A673 (cell line): ENCODE data around the gene AVPR2. TPM values are rescaled to one million over a fixed set of nuclear protein-coding genes. Genes with fewer than 3 reads are reported as not detected.

ENCODE experiments used
- BruUV-seq: library from RNA; stranded (reverse); fragments of 400-500 nt; replicated peaks from 2 replicates; lab custom pipeline; 2021; lab: Mats Ljungman, UMichigan
- CTCF ChIA-PET: fragments of 300-600 bp; sonication (Branson Sonifier 250); formaldehyde crosslinking; loops from one replicate; lab custom pipeline; 2022; ENCODE audit warnings: antibody characterized with exemption; lab: Charles Lee
- POLR2A ChIA-PET: fragments of 300-600 bp; sonication (Branson Sonifier 250); formaldehyde crosslinking; loops from one replicate; lab custom pipeline; 2022; ENCODE audit warnings: antibody characterized with exemption; ENCODE audit not compliant: low non-redundant PET; lab: Charles Lee
- DNase-seq: peaks from one replicate; pipeline ENCODE4 v3.0.0-alpha.2; 2015; ENCODE audit warnings: low spot score
- H3K27ac ChIP-seq: fragments of 200-600 bp; sonication (generic); 2 replicates; pipeline ENCODE4 v1.5.1; 2016; ENCODE audit warnings: mixed run types, low read depth, mild to moderate bottlenecking, mixed read lengths, antibody characterized with exemption, low read length; ENCODE audit not compliant: poor library complexity, severe bottlenecking
- H3K27me3 ChIP-seq: fragments of 200-600 bp; sonication (generic); replicated peaks from 2 replicates; pipeline ENCODE4 v1.6.1; 2017; ENCODE audit warnings: mixed run types, low read depth, mild to moderate bottlenecking, mixed read lengths, antibody characterized with exemption, low read length; ENCODE audit not compliant: insufficient read depth, poor library complexity
- H3K36me3 ChIP-seq: fragments of 200-600 bp; sonication (generic); 2 replicates; pipeline ENCODE4 v1.6.1; 2016; ENCODE audit warnings: mixed run types, mild to moderate bottlenecking, mixed read lengths, antibody characterized with exemption, low read length; ENCODE audit not compliant: insufficient read depth, poor library complexity, severe bottlenecking
- H3K4me1 ChIP-seq: fragments of 200-600 bp; sonication (generic); 2 replicates; pipeline ENCODE4 v1.6.1; 2017; ENCODE audit warnings: mixed run types, mild to moderate bottlenecking, mixed read lengths, antibody characterized with exemption, low read length; ENCODE audit not compliant: insufficient read depth, poor library complexity, severe bottlenecking
- H3K4me3 ChIP-seq: fragments of 200-600 bp; sonication (generic); 2 replicates; pipeline ENCODE4 v1.5.1; 2016; ENCODE audit warnings: low read depth, mixed run types, mild to moderate bottlenecking, mixed read lengths, low read length; ENCODE audit not compliant: poor library complexity, severe bottlenecking
- H3K9me3 ChIP-seq: fragments of 200-600 bp; sonication (generic); 2 replicates; pipeline ENCODE4 v1.6.1; 2016; ENCODE audit warnings: mixed run types, low read depth, mild to moderate bottlenecking, mixed read lengths, antibody characterized with exemption, low read length; ENCODE audit not compliant: poor library complexity, severe bottlenecking
- EZH2 ChIP-seq: fragments of 200-600 bp; sonication (generic); IDR thresholded peaks from 2 replicates; pipeline ENCODE4 v1.6.1; 2017; ENCODE audit warnings: borderline replicate concordance, low read depth, mild to moderate bottlenecking, mixed read lengths, antibody characterized with exemption, low read length; ENCODE audit not compliant: poor library complexity, severe bottlenecking
- intact Hi-C: fragments of 100-400 bp; cut with micrococcal nuclease; formaldehyde crosslinking; loops from one replicate; pipeline ENCODE4 v1.10.0; 2022; ENCODE audit not compliant: unreplicated experiment
- total RNA-seq: library from RNA; stranded (reverse); gene quantifications from 2 replicates; pipeline ENCODE4 v1.2.3, GENCODE V29; 2021
- TF ChIP-seq, protein P1 (sequence below): fragments of 300-800, 200-600 bp; sonication (generic); conservative IDR thresholded peaks from 2 replicates; pipeline ENCODE4 v1.5.1; 2017; ENCODE audit warnings: low read depth, mild to moderate bottlenecking, antibody characterized with exemption, low read length, moderate library complexity, mixed read lengths

The AVPR2 gene
- total RNA-seq, 1 experiment from 2014 or later: not detected

- intact Hi-C loops: no loop called here
- DNase-seq: no peak
- no TSS peak for BruUV-seq
- Histone ChIP-seq H3K4me1 (no peaks in the 10 kb centered on the region), H3K9me3 (no peaks in the 10 kb centered on the region), H3K27ac (no peak overlapping the region), H3K4me3 (no peak overlapping the region), H3K27me3 (peaks cover 3% of the 10 kb centered on the region), H3K36me3 (no peaks in the 10 kb centered on the region)
- ChIA-PET CTCF (no interaction called here), POLR2A (no interaction called here)
- TF ChIP-seq EZH2: no peak
- TF ChIP-seq, protein P1, sequence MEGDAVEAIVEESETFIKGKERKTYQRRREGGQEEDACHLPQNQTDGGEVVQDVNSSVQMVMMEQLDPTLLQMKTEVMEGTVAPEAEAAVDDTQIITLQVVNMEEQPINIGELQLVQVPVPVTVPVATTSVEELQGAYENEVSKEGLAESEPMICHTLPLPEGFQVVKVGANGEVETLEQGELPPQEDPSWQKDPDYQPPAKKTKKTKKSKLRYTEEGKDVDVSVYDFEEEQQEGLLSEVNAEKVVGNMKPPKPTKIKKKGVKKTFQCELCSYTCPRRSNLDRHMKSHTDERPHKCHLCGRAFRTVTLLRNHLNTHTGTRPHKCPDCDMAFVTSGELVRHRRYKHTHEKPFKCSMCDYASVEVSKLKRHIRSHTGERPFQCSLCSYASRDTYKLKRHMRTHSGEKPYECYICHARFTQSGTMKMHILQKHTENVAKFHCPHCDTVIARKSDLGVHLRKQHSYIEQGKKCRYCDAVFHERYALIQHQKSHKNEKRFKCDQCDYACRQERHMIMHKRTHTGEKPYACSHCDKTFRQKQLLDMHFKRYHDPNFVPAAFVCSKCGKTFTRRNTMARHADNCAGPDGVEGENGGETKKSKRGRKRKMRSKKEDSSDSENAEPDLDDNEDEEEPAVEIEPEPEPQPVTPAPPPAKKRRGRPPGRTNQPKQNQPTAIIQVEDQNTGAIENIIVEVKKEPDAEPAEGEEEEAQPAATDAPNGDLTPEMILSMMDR: no peak
These were observed 30.4 kb upstream of the AVPR2 start for GRCh38 chrX:153874085-153874365.

DNA sequence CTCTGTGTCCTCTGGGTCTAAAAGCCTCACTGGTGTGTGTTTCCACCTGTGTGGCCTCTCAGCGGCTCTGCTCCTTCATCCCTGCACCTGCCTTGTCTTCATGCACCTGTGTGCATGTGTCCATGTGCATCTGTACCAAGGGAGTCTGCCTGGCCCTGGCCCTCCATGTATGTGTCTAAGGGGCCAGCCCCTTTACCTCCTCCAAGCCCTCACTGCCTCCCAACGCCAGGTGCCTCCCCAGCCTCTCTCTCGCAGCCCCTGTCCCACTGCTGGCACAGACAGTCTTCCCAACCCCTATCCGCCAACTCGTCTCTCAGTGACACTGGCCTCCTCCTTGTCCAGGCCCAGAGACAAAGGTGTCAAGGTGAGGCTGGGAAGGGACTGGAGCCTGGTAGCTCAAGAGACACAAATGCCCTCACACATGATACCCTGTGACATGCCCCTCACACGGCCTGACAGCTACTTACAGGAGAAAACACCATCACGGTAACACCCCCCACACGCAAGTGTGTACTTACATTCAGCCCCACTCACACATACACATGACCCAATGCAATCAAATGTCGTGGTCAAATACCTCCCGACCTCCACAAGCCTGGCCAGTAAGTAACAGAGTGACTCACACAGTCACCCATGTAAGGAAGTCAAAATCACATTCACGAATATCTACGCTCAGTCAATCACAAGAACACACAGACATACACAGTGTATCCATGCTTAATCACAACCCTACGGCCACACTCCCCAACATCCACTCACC is 29.9 kb upstream of the AVPR2 start:
- intact Hi-C loops: no loop called here
- no peaks in the 10 kb centered on the region for H3K36me3 ChIP-seq
- DNase-seq: no peak
- POLR2A ChIA-PET: no interaction called here
- H3K27me3 ChIP-seq: peaks cover 3% of the 10 kb centered on the region
- H3K4me3 ChIP-seq: no peak overlapping the region
- no peaks in the 10 kb centered on the region for H3K9me3 ChIP-seq
- TF ChIP-seq EZH2: no peak
- TF ChIP-seq, protein P1: no peak
- H3K27ac ChIP-seq: no peak overlapping the region
- CTCF ChIA-PET: no interaction called here
- H3K4me1 ChIP-seq: no peaks in the 10 kb centered on the region
- no TSS peak for BruUV-seq

DNA sequence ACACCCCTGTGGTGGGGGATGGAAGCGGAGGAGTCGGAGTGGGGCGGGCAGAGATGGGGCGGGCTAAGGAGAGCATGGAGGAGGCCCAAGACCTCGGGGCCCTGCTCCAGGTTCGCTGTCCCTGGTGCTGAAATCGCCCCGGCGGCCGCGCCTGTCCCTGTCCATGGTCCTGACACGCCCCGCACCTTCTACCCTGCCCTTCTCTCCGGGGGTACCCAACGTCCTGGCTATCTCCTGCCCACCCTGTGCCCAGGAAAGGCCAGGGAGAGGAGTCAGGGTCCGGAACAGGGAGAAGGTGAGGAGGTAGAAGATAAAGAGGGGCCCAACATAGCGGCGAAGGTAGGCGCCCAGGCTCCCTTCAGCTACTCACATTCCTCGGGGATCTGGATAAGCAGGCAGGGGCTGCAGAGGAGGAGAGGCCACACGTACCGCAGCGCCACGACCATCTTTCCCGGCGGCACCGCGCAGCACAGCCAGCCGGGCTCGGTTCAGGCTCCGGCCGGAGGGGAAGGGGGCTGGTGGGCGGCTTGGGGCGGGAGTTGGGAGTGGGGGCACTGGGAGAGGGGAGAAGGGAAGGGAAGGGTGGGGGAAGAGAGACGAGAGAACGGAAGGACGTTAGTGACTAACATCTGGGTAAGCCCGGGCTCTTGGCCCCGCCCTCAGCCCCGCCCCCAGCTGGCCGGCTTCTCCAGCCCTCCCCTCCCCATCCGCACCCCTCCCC is 28.9 kb upstream of the AVPR2 start:
- intact Hi-C loops: no loop called here
- Histone ChIP-seq H3K4me3 (no peak overlapping the region), H3K36me3 (no peaks in the 10 kb centered on the region), H3K27ac (no peak overlapping the region), H3K9me3 (no peaks in the 10 kb centered on the region), H3K4me1 (no peaks in the 10 kb centered on the region), H3K27me3 (peaks cover 3% of the 10 kb centered on the region)
- ChIA-PET POLR2A (interaction anchor here (0.7 kb wide), 1 partner anchor 591 kb away, joined by 6 read pairs; no protein-coding TSS in a partner anchor), CTCF (no interaction called here)
- DNase-seq: peak; percentile 56
- TF ChIP-seq, protein P1: no peak
- no peak for TF ChIP-seq EZH2
- BruUV-seq: no TSS peak
